ENCODE results near the gene ARL6IP5. TPM values are rescaled to one million over a fixed set of nuclear protein-coding genes. Genes with fewer than 3 reads are reported as not detected.

ARL6IP5 gene
- total and polyA plus RNA-seq, 2 donors (not counting 3 experiments of a cell fraction or from before 2014, with no cell fraction given) = 96.9 to 116 TPM

GRCh38 chr3:69058947-69059224 lies 25.9 kb upstream of the ARL6IP5 start:
- no TSS peak for BruUV-seq (replicated peaks)
- no peaks in the 10 kb centered on the region for H3K4me1 ChIP-seq (ENCODE audit: control insufficient read depth, extremely low read depth, insufficient read depth, low read length)
- no peak overlapping the region for H3K4me2 ChIP-seq (ENCODE audit: insufficient read depth, low read length)
- ChIA-PET CTCF (no interaction called here), POLR2A (no interaction called here)
- TF ChIP-seq MAX (IDR thresholded peaks at IDR 0.05; ENCODE audit: insufficient read depth, insufficient read length) (no peak), GATA2 (IDR thresholded peaks at IDR 0.05; ENCODE audit: insufficient read depth, insufficient read length, low read depth, low read length) (no peak), CTCF (IDR thresholded peaks at IDR 0.05; ENCODE audit: extremely low read depth in 1 of 2, insufficient read depth in 1 of 2, low read depth in 1 of 2, low read length in 2 of 2) (no peak), POLR2AphosphoS5 (IDR thresholded peaks at IDR 0.05; ENCODE audit: insufficient read depth, low read depth, low read length) (no peak), MYC (IDR thresholded peaks at IDR 0.05; ENCODE audit: low read depth, low read length) (no peak), EZH2 (IDR thresholded peaks at IDR 0.05; ENCODE audit: borderline replicate concordance, low read depth, low read length, severe bottlenecking) (no peak), JUN (IDR thresholded peaks at IDR 0.05; ENCODE audit: borderline replicate concordance, insufficient read depth, insufficient read length, low read depth) (no peak), POLR2A (IDR thresholded peaks at IDR 0.05; ENCODE audit: low read depth, low read length) (no peak), FOS (IDR thresholded peaks at IDR 0.05; ENCODE audit: borderline replicate concordance, insufficient read depth, low read length) (no peak)
- no peak overlapping the region for H3K9ac ChIP-seq (replicated peaks; ENCODE audit: extremely low read depth, insufficient read depth, low read length)
- no peaks in the 10 kb centered on the region for H3K79me2 ChIP-seq (ENCODE audit: control insufficient read depth, insufficient read depth, low read length)
- no peaks in the 10 kb centered on the region for H3K9me1 ChIP-seq (replicated peaks; ENCODE audit: control insufficient read depth, extremely low read depth, insufficient read depth, low read length)
- FAIRE-seq (no peak), DNase-seq (ENCODE audit: low read depth, low spot score) (no peak)
- H3K36me3 ChIP-seq (ENCODE audit: control insufficient read depth in 2 of 2, extremely low read depth in 1 of 2, insufficient read depth in 2 of 2, low read length in 2 of 2) = peaks cover 13 to 27% of the 10 kb centered on the region in 2 experiments
- H3K4me3 ChIP-seq (replicated peaks in 1 of 3; ENCODE audit: insufficient read depth in 1 of 3, low read depth in 1 of 3, low read length in 3 of 3) = no peak overlapping the region
- intact Hi-C loops (cut with micrococcal nuclease) (no loop called here), dilution Hi-C loops (cut with MboI; ENCODE audit: extremely low pct_ligation_motif_present, low sequenced_read_pairs) (no loop called here)
- no peaks in the 10 kb centered on the region for H3K9me3 ChIP-seq (replicated peaks; ENCODE audit: control insufficient read depth, insufficient read depth, low read length)
- no peak overlapping the region for H2AFZ ChIP-seq (ENCODE audit: low read depth, low read length)
- no peaks in the 10 kb centered on the region for H4K20me1 ChIP-seq (replicated peaks; ENCODE audit: control insufficient read depth, extremely low read depth, insufficient read depth, low read length)
- H3K27ac ChIP-seq (ENCODE audit: insufficient read depth, low read depth, low read length) = no peak overlapping the region
- H3K27me3 ChIP-seq (ENCODE audit: control insufficient read depth in 2 of 2, insufficient read depth in 2 of 2, low read length in 2 of 2) = no peaks in the 10 kb centered on the region
